Naive thymus-derived CD4-positive, alpha-beta T cell (primary cell): ENCODE data around the gene EVA1A. TPM values are rescaled to one million over a fixed set of nuclear protein-coding genes. Genes with fewer than 3 reads are reported as not detected.

Experiments
- ATAC-seq: fragments of 150-1000 bp; cut with Tn5 transposase; 2 replicates; pipeline ENCODE4 v1.10.0; 2021; ENCODE audit warnings: mild to moderate bottlenecking, moderate library complexity
- CTCF ChIA-PET: fragments of 350-600 bp; sonication (Branson Sonifier 250); formaldehyde crosslinking; loops from one replicate; lab custom pipeline; 2021; ENCODE audit warnings: antibody characterized with exemption; lab: Charles Lee
- POLR2A ChIA-PET: fragments of 350-600 bp; sonication (Branson Sonifier 250); formaldehyde crosslinking; loops from one replicate; lab custom pipeline; 2021; ENCODE audit warnings: antibody characterized with exemption, inconsistent platforms; lab: Charles Lee
- DNase-seq, 9 donors: peaks; one replicate each; pipeline versions ENCODE4 v3.0.0 to v3.0.0-alpha.2; 2020 to 2022; ENCODE audit warnings: mixed read lengths in 1 of 9
- H3K27ac ChIP-seq: one replicate; pipeline ENCODE4 v1.7.0; 2013; ENCODE audit warnings: mild to moderate bottlenecking, low read depth, low read length, moderate library complexity
- H3K27me3 ChIP-seq, 2 donors: one replicate each; pipeline ENCODE4 v1.7.0; 2013; ENCODE audit warnings: low read length in 2 of 2, mild to moderate bottlenecking in 2 of 2, moderate library complexity in 2 of 2; ENCODE audit not compliant: control insufficient read depth in 2 of 2, insufficient read depth in 2 of 2
- H3K36me3 ChIP-seq, 3 experiments: 1 replicate in 2 of 3; 2 replicates in 1 of 3; pipeline ENCODE4 v1.7.0; 2013; ENCODE audit warnings: low read length in 3 of 3, mild to moderate bottlenecking in 3 of 3, moderate library complexity in 1 of 3; ENCODE audit not compliant: insufficient read depth in 3 of 3, control insufficient read depth in 2 of 3
- H3K4me1 ChIP-seq, 2 donors: one replicate each; pipeline ENCODE4 v1.7.0; 2013; ENCODE audit warnings: low read length in 2 of 2, mild to moderate bottlenecking in 2 of 2, moderate library complexity in 1 of 2; ENCODE audit not compliant: control insufficient read depth in 2 of 2, insufficient read depth in 2 of 2
- H3K4me3 ChIP-seq: 2 replicates; pipeline ENCODE4 v1.7.0; 2013; ENCODE audit warnings: mild to moderate bottlenecking, low read length
- H3K9me3 ChIP-seq, 3 experiments: 1 replicate in 2 of 3; 2 replicates in 1 of 3; pipeline ENCODE4 v1.7.0; 2013; ENCODE audit warnings: low read length in 3 of 3; ENCODE audit not compliant: control insufficient read depth in 2 of 3
- H3K27ac Mint-ChIP-seq, 9 donors: one replicate each; pipeline ENCODE4 v1.8.0; 2020 to 2022; ENCODE audit warnings: mixed read lengths in 9 of 9, mild to moderate bottlenecking in 8 of 9, moderate library complexity in 5 of 9, inconsistent platforms in 2 of 9
- H3K27me3 Mint-ChIP-seq, 5 donors: one replicate each; pipeline ENCODE4 v1.8.0; 2021 to 2022; ENCODE audit warnings: mixed read lengths in 5 of 5, mild to moderate bottlenecking in 1 of 5
- H3K36me3 Mint-ChIP-seq, 5 donors: one replicate each; pipeline ENCODE4 v1.8.0; 2020 to 2022; ENCODE audit warnings: mixed read lengths in 5 of 5, mild to moderate bottlenecking in 3 of 5, inconsistent platforms in 1 of 5
- H3K4me1 Mint-ChIP-seq, 7 donors: one replicate each; pipeline ENCODE4 v1.8.0; 2020 to 2022; ENCODE audit warnings: mixed read lengths in 7 of 7, mild to moderate bottlenecking in 3 of 7, inconsistent platforms in 1 of 7
- H3K4me3 Mint-ChIP-seq, 10 donors: one replicate each; pipeline ENCODE4 v1.8.0; 2020 to 2022; ENCODE audit warnings: mild to moderate bottlenecking in 10 of 10, mixed read lengths in 10 of 10, moderate library complexity in 6 of 10, inconsistent platforms in 2 of 10
- H3K9me3 Mint-ChIP-seq, 11 donors: one replicate each; pipeline ENCODE4 v1.8.0; 2020 to 2022; ENCODE audit warnings: mixed read lengths in 11 of 11, mild to moderate bottlenecking in 4 of 11, inconsistent platforms in 1 of 11, moderate library complexity in 1 of 11
- intact Hi-C, 2 donors: fragments of 100-400 bp; cut with micrococcal nuclease; formaldehyde crosslinking; loops; one replicate each; pipeline ENCODE4 v1.15.1; 2023
- polyA plus RNA-seq, 2 donors: library from polyadenylated mRNA; unstranded; fragments of 300-500 nt; fragmentation: Illumina TruSeq; gene quantifications; one replicate each; pipeline ENCODE4 v1.2.3, GENCODE V29; 2021
- total RNA-seq, 6 experiments: library from RNA in 5 of 6; stranded (reverse) in 5 of 6; gene quantifications; 1 replicate in 5 of 6; 2 replicates in 1 of 6; pipeline ENCODE4 v1.2.3 and lab custom pipeline; 2021 to 2026

Gene EVA1A
- total and polyA plus RNA-seq, 7 experiments from 2014 or later, result 0.52 to 0.62 (median 0.53) TPM; not detected in 4

DNA sequence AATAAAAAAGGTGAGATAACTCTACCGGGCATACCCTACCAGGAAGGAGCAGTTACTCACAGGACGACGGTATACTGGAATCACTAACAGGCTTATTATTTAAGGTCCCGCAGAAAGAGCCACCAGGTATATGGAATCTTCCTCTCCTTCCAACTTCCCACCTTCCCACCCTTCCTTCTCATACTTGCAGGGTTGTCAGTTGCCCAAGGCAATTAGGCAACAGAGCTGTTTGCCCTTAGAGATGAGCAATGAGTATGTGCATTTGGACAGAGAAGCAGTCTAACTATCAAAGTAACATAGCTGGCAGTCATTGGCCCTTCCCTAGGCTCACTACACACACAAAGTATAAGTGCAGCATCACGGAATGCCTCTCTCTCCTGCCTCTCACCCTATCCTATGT lies 32.1 kb upstream of the EVA1A start:
- H3K9me3 Mint-ChIP-seq, result peaks cover 0 to 5% (median 0%) of the 10 kb centered on the region in 11 donors

GRCh38 chr2:75592030-75592429 lies 31.3 kb upstream of the EVA1A start:
- peaks cover 0 to 5% (median 0%) of the 10 kb centered on the region in 11 donors for H3K9me3 Mint-ChIP-seq
- H3K4me1 Mint-ChIP-seq, result no peaks in the 10 kb centered on the region
- H3K4me3 ChIP-seq, result no peak overlapping the region
- no peaks in the 10 kb centered on the region for H3K36me3 Mint-ChIP-seq
- H3K27ac Mint-ChIP-seq, result no peak overlapping the region
- no peak overlapping the region for H3K27ac ChIP-seq
- no peak for DNase-seq
- H3K9me3 ChIP-seq, result no peaks in the 10 kb centered on the region
- peaks cover 0 to 9% (median 2%) of the 10 kb centered on the region in 5 donors for H3K27me3 Mint-ChIP-seq
- H3K4me1 ChIP-seq, result no peaks in the 10 kb centered on the region
- ChIA-PET POLR2A (no interaction called here), CTCF (no interaction called here)
- ATAC-seq, result no peak
- no peaks in the 10 kb centered on the region for H3K36me3 ChIP-seq
- intact Hi-C loops, result no loop called here
- no peak overlapping the region for H3K4me3 Mint-ChIP-seq
- H3K27me3 ChIP-seq, result no peaks in the 10 kb centered on the region

More for the DNA sequence above, 32.1 kb upstream of the EVA1A start:
- ATAC-seq, result no peak
- no peaks in the 10 kb centered on the region for H3K27me3 ChIP-seq
- no peak overlapping the region for H3K27ac ChIP-seq
- no peaks in the 10 kb centered on the region for H3K36me3 ChIP-seq
- no peak overlapping the region for H3K4me3 ChIP-seq
- POLR2A ChIA-PET, result no interaction called here
- CTCF ChIA-PET, result no interaction called here
- intact Hi-C loops, result no loop called here
- Mint-ChIP-seq H3K4me1 (no peaks in the 10 kb centered on the region), H3K4me3 (no peak overlapping the region), H3K36me3 (no peaks in the 10 kb centered on the region), H3K27me3 (peaks cover 0 to 9% (median 2%) of the 10 kb centered on the region in 5 donors), H3K27ac (no peak overlapping the region)
- no peaks in the 10 kb centered on the region for H3K4me1 ChIP-seq
- H3K9me3 ChIP-seq, result no peaks in the 10 kb centered on the region
- DNase-seq, result no peak

DNA sequence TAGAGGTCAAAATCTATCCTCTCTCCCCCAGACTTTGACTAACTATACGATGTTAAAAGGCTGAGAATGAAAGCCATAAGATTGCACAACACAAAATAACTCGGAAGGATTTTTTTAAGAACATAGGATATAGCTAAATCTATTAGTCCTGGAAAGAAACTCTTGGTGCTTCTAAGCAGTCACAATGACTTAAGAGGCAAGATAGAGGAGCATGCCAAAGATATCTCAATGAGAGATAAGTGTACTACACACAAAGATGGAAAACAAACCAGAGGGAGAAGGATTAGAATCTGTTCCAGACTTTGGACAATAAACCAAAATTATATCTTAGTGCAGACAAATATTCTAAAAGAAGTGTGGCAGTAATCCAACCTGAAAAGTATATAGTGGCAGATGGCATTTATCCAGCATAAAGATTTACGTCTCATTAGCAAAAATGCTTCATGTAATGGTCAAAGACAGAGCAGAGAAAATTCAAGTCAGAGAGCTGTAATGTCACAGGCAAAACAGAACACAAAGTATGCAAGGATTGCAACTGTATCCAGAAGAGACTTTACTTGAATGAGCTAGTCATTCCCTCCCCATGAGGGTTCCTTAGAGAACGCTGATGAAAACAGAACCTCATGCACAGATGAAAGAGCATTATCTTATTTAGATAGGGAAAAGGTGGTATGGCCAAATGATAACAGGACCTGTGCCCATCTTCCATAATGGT lies 28.8 kb upstream of the EVA1A start:
- POLR2A ChIA-PET, result no interaction called here
- peaks cover 0 to 11% (median 5%) of the 10 kb centered on the region in 5 donors for H3K27me3 Mint-ChIP-seq
- intact Hi-C loops, result no loop called here
- no peak for ATAC-seq
- H3K27me3 ChIP-seq, result no peaks in the 10 kb centered on the region
- no peak overlapping the region for H3K4me3 ChIP-seq
- H3K9me3 ChIP-seq, result no peaks in the 10 kb centered on the region
- H3K4me3 Mint-ChIP-seq, result no peak overlapping the region
- no peaks in the 10 kb centered on the region for H3K4me1 Mint-ChIP-seq
- no peaks in the 10 kb centered on the region for H3K4me1 ChIP-seq
- no peaks in the 10 kb centered on the region for H3K36me3 Mint-ChIP-seq
- CTCF ChIA-PET, result no interaction called here
- H3K36me3 ChIP-seq, result no peaks in the 10 kb centered on the region
- no peak overlapping the region for H3K27ac ChIP-seq
- H3K27ac Mint-ChIP-seq, result no peak overlapping the region
- peaks cover 0 to 5% (median 0%) of the 10 kb centered on the region in 11 donors for H3K9me3 Mint-ChIP-seq
- DNase-seq, result no peak

DNA sequence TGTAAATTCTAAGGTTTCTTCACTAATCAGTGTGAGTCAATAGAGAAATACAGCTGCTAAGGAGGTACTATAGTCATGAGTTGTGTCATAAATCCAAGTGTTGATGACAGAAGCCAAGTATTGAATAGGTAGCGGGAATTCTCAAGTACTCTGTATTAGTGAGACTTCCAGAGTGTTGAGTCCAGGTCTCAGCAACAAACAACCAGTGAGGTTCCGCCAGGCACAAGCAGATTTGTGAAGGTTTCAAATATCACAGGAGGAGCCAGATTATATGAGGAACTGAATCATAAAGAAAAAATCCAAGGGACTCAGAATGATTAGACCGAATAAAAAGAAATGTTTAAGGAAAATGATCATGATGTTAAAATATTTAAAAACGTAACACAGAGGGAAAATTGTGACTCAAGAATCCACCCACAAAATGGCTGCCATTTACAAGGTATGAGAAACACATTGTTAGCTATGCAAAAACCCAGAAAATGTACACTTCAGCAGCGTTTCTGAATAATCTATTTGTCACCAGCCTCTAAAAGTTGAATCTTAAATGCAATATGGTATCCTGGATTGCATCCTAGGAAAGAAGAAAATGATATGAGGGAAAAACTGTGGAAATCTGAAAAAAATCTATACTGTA lies 27.3 kb upstream of the EVA1A start:
- DNase-seq, result no peak
- ChIA-PET CTCF (no interaction called here), POLR2A (no interaction called here)
- no peaks in the 10 kb centered on the region for H3K27me3 ChIP-seq
- Mint-ChIP-seq H3K9me3 (peaks cover 0 to 5% (median 0%) of the 10 kb centered on the region in 11 donors), H3K36me3 (no peaks in the 10 kb centered on the region), H3K27me3 (peaks cover 4 to 13% (median 8%) of the 10 kb centered on the region in 5 donors), H3K4me3 (no peak overlapping the region), H3K27ac (no peak overlapping the region), H3K4me1 (no peaks in the 10 kb centered on the region)
- ATAC-seq, result no peak
- H3K36me3 ChIP-seq, result no peaks in the 10 kb centered on the region
- H3K4me1 ChIP-seq, result no peaks in the 10 kb centered on the region
- intact Hi-C loops, result no loop called here
- H3K4me3 ChIP-seq, result no peak overlapping the region
- no peaks in the 10 kb centered on the region for H3K9me3 ChIP-seq
- H3K27ac ChIP-seq, result no peak overlapping the region

DNA sequence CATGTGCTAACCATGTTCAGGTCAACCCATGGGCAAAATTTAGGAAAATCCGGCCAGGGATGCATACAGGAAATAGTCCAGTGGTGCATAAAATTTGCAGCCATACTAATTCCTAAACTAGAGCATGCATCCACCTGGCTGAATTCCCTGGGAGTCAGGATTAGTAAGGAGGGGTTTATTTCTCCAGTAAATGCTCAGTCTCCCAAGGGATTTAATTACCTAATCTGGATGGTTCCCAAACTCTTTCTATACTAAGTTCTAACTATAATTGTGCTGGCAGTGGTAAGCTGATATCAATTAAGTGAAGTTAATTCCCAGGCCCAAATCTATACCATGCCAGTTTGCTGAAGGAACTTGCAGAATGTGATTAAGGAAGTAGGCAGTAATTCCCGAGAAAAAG lies 26.2 kb upstream of the EVA1A start:
- Mint-ChIP-seq H3K27ac (no peak overlapping the region), H3K4me1 (no peaks in the 10 kb centered on the region), H3K27me3 (peaks cover 4 to 18% (median 14%) of the 10 kb centered on the region in 5 donors), H3K4me3 (no peak overlapping the region), H3K9me3 (peaks cover 0 to 5% (median 0%) of the 10 kb centered on the region in 11 donors), H3K36me3 (no peaks in the 10 kb centered on the region)
- H3K27me3 ChIP-seq, result no peaks in the 10 kb centered on the region
- H3K27ac ChIP-seq, result no peak overlapping the region
- ATAC-seq, result no peak
- intact Hi-C loops, result no loop called here
- no peaks in the 10 kb centered on the region for H3K9me3 ChIP-seq
- no peaks in the 10 kb centered on the region for H3K36me3 ChIP-seq
- CTCF ChIA-PET, result no interaction called here
- H3K4me1 ChIP-seq, result no peaks in the 10 kb centered on the region
- POLR2A ChIA-PET, result no interaction called here
- no peak for DNase-seq
- no peak overlapping the region for H3K4me3 ChIP-seq

DNA sequence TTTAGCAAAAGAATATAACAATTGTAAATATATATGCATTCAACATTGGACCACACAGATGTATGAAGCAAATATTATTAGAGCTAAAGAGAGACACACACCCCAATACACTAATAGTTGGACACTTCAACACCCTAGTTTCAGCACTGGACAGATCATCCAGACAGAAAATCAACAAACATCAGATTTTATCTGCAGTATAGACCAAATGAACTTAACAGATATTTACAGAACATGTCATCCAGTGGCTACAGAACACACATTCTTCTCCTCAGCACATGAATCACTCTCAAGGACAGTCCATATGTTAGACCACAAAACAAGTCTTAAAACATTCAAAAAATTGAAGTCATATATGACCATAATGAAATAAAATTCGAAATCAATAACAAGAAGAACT lies 22.1 kb upstream of the EVA1A start:
- no peak overlapping the region for H3K4me3 ChIP-seq
- no peaks in the 10 kb centered on the region for H3K4me1 ChIP-seq
- Mint-ChIP-seq H3K36me3 (no peaks in the 10 kb centered on the region), H3K27ac (no peak overlapping the region), H3K27me3 (peaks cover 11 to 29% (median 26%) of the 10 kb centered on the region in 5 donors), H3K4me3 (no peak overlapping the region), H3K4me1 (no peaks in the 10 kb centered on the region), H3K9me3 (peaks cover 0 to 16% (median 0%) of the 10 kb centered on the region in 11 donors)
- intact Hi-C loops, result no loop called here
- no peaks in the 10 kb centered on the region for H3K36me3 ChIP-seq
- CTCF ChIA-PET, result no interaction called here
- POLR2A ChIA-PET, result no interaction called here
- no peaks in the 10 kb centered on the region for H3K9me3 ChIP-seq
- ATAC-seq (no peak), DNase-seq (no peak)
- H3K27me3 ChIP-seq, result no peaks in the 10 kb centered on the region
- no peak overlapping the region for H3K27ac ChIP-seq

DNA sequence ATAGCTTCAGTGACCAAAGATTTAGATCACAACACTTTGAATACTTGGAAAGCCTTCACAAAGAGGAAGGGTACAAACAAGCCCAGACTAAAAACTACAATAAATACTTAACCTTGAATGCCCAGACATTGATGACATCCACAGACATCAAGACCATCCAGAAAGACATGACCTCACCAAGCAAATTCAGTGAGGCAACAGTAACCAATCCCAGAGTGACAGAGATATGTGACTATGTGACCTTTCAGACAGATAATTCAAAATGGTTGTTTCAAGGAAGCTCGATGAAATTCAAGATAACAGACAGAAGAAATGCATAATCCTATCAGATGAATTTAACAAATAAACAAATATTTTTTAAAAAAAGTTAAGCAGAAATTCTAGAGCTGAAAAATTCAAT lies 19.9 kb upstream of the EVA1A start:
- Histone ChIP-seq H3K36me3 (no peaks in the 10 kb centered on the region), H3K4me1 (no peaks in the 10 kb centered on the region), H3K4me3 (no peak overlapping the region), H3K27ac (no peak overlapping the region), H3K27me3 (peaks cover 0 to 4% of the 10 kb centered on the region in 2 donors), H3K9me3 (no peaks in the 10 kb centered on the region)
- DNase-seq, result no peak
- Mint-ChIP-seq H3K27ac (no peak overlapping the region), H3K4me3 (no peak overlapping the region), H3K27me3 (peaks cover 12 to 26% (median 23%) of the 10 kb centered on the region in 5 donors), H3K9me3 (peaks cover 0 to 18% (median 2%) of the 10 kb centered on the region in 11 donors), H3K36me3 (no peaks in the 10 kb centered on the region), H3K4me1 (no peaks in the 10 kb centered on the region)
- CTCF ChIA-PET, result no interaction called here
- POLR2A ChIA-PET, result no interaction called here
- intact Hi-C loops, result no loop called here
- ATAC-seq, result no peak
